ENCODE data around the gene TBL1Y. TPM values are rescaled to one million over a fixed set of nuclear protein-coding genes. Genes with fewer than 3 reads are reported as not detected.

The TBL1Y gene
- total and polyA plus RNA-seq, 2 of the 4 experiments (the other 2 are of a cell fraction), result not detected

DNA sequence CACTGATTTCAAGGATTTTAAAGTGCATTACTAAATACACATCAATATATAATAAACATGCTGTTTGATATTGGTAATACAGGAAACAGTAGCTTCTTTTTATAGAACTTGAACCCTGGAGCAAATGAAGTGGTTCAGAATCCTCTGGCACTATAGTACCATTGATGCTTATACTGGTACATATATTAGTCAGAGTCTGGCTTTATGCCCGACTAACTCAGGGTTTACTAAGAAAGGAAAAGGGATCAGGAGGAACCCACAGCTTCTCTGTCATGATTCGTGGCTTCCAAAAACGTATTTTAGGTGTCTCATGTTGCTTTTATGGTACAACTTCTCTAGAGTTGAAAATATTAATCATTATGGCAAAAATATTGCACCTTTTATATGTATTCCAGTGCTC is 72.7 kb downstream of the TBL1Y start:
- H3K9me1 ChIP-seq (ENCODE audit: insufficient read depth, low read length), result no peaks in the 10 kb centered on the region
- H2AFZ ChIP-seq (replicated peaks; ENCODE audit: low read length, poor library complexity), result no peak overlapping the region
- no peak overlapping the region for H4K5ac ChIP-seq (ENCODE audit: low read depth, low read length)
- no peak overlapping the region for H4K91ac ChIP-seq (ENCODE audit: insufficient read depth, low read depth, low read length)
- no peak overlapping the region for H2BK20ac ChIP-seq (ENCODE audit: low read depth, low read length)
- no peak for DNase-seq
- H2AK9ac ChIP-seq (replicated peaks; ENCODE audit: low read depth, low read length, poor library complexity), result no peak overlapping the region
- no peak overlapping the region for H2BK5ac ChIP-seq (ENCODE audit: low read depth, low read length, poor library complexity, severe bottlenecking)
- no CpG with 5 or more reads among the region's 3 CpGs for WGBS, 2 experiments (ENCODE audit: extremely low coverage in 2 of 2, insufficient read length in 1 of 2)
- TF ChIP-seq CEBPB (IDR thresholded peaks at IDR 0.05; ENCODE audit: low read depth, low read length) (no peak), MAFK (IDR thresholded peaks at IDR 0.05; ENCODE audit: low read depth, low read length) (no peak), RAD21 (IDR thresholded peaks at IDR 0.05; ENCODE audit: low read length) (no peak), NFE2L2 (IDR thresholded peaks at IDR 0.05; ENCODE audit: low read depth, low read length) (no peak), RCOR1 (IDR thresholded peaks at IDR 0.05; ENCODE audit: insufficient replicate concordance, low read length) (no peak), CHD1 (IDR thresholded peaks at IDR 0.05; ENCODE audit: low read depth, low read length) (no peak), RFX5 (IDR thresholded peaks at IDR 0.05; ENCODE audit: low read depth, low read length) (no peak), FOS (IDR thresholded peaks at IDR 0.05; ENCODE audit: low read depth, low read length) (no peak), POLR2A (IDR thresholded peaks at IDR 0.05; ENCODE audit: low read depth, low read length) (no peak), MAZ (IDR thresholded peaks at IDR 0.05; ENCODE audit: borderline replicate concordance, low read depth, low read length) (no peak), BHLHE40 (IDR thresholded peaks at IDR 0.05; ENCODE audit: low read depth, low read length) (no peak), MXI1 (IDR thresholded peaks at IDR 0.05; ENCODE audit: borderline replicate concordance, low read depth, low read length) (no peak), SMC3 (IDR thresholded peaks at IDR 0.05; ENCODE audit: low read depth, low read length) (no peak)
- TF ChIP-seq, protein P1, sequence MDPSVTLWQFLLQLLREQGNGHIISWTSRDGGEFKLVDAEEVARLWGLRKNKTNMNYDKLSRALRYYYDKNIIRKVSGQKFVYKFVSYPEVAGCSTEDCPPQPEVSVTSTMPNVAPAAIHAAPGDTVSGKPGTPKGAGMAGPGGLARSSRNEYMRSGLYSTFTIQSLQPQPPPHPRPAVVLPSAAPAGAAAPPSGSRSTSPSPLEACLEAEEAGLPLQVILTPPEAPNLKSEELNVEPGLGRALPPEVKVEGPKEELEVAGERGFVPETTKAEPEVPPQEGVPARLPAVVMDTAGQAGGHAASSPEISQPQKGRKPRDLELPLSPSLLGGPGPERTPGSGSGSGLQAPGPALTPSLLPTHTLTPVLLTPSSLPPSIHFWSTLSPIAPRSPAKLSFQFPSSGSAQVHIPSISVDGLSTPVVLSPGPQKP (IDR thresholded peaks at IDR 0.05; ENCODE audit: borderline replicate concordance, low read depth, low read length), result no peak
- TF ChIP-seq, protein P2, sequence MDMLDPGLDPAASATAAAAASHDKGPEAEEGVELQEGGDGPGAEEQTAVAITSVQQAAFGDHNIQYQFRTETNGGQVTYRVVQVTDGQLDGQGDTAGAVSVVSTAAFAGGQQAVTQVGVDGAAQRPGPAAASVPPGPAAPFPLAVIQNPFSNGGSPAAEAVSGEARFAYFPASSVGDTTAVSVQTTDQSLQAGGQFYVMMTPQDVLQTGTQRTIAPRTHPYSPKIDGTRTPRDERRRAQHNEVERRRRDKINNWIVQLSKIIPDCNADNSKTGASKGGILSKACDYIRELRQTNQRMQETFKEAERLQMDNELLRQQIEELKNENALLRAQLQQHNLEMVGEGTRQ (IDR thresholded peaks at IDR 0.05; ENCODE audit: low read depth, low read length), result no peak
- TF ChIP-seq, protein P3, sequence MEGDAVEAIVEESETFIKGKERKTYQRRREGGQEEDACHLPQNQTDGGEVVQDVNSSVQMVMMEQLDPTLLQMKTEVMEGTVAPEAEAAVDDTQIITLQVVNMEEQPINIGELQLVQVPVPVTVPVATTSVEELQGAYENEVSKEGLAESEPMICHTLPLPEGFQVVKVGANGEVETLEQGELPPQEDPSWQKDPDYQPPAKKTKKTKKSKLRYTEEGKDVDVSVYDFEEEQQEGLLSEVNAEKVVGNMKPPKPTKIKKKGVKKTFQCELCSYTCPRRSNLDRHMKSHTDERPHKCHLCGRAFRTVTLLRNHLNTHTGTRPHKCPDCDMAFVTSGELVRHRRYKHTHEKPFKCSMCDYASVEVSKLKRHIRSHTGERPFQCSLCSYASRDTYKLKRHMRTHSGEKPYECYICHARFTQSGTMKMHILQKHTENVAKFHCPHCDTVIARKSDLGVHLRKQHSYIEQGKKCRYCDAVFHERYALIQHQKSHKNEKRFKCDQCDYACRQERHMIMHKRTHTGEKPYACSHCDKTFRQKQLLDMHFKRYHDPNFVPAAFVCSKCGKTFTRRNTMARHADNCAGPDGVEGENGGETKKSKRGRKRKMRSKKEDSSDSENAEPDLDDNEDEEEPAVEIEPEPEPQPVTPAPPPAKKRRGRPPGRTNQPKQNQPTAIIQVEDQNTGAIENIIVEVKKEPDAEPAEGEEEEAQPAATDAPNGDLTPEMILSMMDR (conservative IDR thresholded peaks at IDR 0.05; ENCODE audit: low read depth, low read length), result no peak
- no peak overlapping the region for H3K4me2 ChIP-seq (ENCODE audit: low read depth, low read length)
- no peak overlapping the region for H3K27ac ChIP-seq (ENCODE audit: insufficient read depth, low read length)
- no peaks in the 10 kb centered on the region for H3K4me1 ChIP-seq (ENCODE audit: control insufficient read depth, insufficient read depth, low read length)
- in situ Hi-C loops (cut with MboI; ENCODE audit: low sequenced_read_pairs) (no loop called here), intact Hi-C loops (cut with micrococcal nuclease) (no loop called here), dilution Hi-C loops (cut with HindIII; ENCODE audit: low sequenced_read_pairs, unreplicated experiment) (no loop called here)
- no peak overlapping the region for H3K9ac ChIP-seq (ENCODE audit: low read depth, low read length)
- H2BK15ac ChIP-seq (ENCODE audit: low read depth, low read length), result no peak overlapping the region
- H3K4ac ChIP-seq (ENCODE audit: low read depth, low read length), result no peak overlapping the region
- H4K8ac ChIP-seq (ENCODE audit: low read depth in 2 of 2, low read length in 2 of 2), result no peak overlapping the region
- no peak overlapping the region for H3K4me3 ChIP-seq (ENCODE audit: insufficient read depth, low read depth, low read length)
- no peak overlapping the region for H3K56ac ChIP-seq (ENCODE audit: extremely low read depth, insufficient read depth, low read length)
- no TSS peak for BruUV-seq (replicated peaks)
- no peak overlapping the region for H3K18ac ChIP-seq (ENCODE audit: low read depth, low read length)
- POLR2A ChIA-PET (ENCODE audit: unreplicated experiment), result no interaction called here
- CTCF ChIA-PET, result no interaction called here
- H3K36me3 ChIP-seq (ENCODE audit: control insufficient read depth, insufficient read depth, low read length), result no peaks in the 10 kb centered on the region
- H2AK5ac ChIP-seq (ENCODE audit: low read depth, low read length), result no peak overlapping the region
- ATAC-seq (ENCODE audit: low read depth), result no peak
- H3K14ac ChIP-seq (replicated peaks; ENCODE audit: low read depth, low read length), result no peak overlapping the region
- H3K27me3 ChIP-seq (ENCODE audit: control insufficient read depth, insufficient read depth, low read length), result no peaks in the 10 kb centered on the region
- H3K23ac ChIP-seq (ENCODE audit: low read depth, low read length), result no peak overlapping the region
- H3K79me1 ChIP-seq (ENCODE audit: low read depth in 1 of 2, low read length in 2 of 2), result no peaks in the 10 kb centered on the region
- H4K20me1 ChIP-seq (ENCODE audit: insufficient read depth, low read length), result no peaks in the 10 kb centered on the region
- no peaks in the 10 kb centered on the region for H3K9me3 ChIP-seq (ENCODE audit: control insufficient read depth, insufficient read depth, low read length)
- no peak overlapping the region for H2BK120ac ChIP-seq (ENCODE audit: low read depth, low read length)

Data from IMR-90 (cell line).